Measurements from ENCODE around the gene BRD4. TPM values are rescaled to one million over a fixed set of nuclear protein-coding genes. Genes with fewer than 3 reads are reported as not detected.

The BRD4 gene
- total and polyA plus RNA-seq, 2 of the 13 experiments (the other 11 are each of a cell fraction or from before 2014, with no cell fraction given) = 10.5 to 11.4 TPM

DNA sequence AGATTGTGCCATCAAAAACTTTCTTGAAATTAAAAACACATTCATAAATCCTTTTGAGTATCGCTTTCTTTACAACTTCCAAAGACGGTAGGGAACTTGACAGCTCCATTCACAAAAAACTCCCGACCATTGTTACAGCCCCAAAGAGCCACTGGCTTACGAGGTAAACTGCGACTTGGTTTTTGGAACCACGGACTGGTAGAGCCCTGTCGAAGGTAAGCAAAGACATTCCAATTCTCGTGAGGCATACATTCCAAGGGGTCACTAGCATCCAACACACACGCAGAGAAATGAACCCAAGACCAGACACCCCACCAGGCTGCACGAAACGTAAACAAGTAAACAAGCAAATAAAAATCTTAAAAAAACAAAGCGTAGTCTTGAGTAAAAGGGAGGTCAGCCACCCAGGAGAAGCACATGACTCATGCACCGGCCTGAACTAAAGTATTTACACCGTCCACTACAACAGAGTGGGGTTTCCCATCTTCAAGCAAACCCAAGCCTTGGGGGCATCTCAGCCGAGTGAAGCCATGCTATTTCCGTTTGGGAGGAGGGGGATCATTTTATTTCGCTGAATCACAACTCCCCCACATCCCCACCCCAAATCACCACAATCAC, 1.4 kb downstream of the BRD4 start (continued):
- TF ChIP-seq, protein P1, sequence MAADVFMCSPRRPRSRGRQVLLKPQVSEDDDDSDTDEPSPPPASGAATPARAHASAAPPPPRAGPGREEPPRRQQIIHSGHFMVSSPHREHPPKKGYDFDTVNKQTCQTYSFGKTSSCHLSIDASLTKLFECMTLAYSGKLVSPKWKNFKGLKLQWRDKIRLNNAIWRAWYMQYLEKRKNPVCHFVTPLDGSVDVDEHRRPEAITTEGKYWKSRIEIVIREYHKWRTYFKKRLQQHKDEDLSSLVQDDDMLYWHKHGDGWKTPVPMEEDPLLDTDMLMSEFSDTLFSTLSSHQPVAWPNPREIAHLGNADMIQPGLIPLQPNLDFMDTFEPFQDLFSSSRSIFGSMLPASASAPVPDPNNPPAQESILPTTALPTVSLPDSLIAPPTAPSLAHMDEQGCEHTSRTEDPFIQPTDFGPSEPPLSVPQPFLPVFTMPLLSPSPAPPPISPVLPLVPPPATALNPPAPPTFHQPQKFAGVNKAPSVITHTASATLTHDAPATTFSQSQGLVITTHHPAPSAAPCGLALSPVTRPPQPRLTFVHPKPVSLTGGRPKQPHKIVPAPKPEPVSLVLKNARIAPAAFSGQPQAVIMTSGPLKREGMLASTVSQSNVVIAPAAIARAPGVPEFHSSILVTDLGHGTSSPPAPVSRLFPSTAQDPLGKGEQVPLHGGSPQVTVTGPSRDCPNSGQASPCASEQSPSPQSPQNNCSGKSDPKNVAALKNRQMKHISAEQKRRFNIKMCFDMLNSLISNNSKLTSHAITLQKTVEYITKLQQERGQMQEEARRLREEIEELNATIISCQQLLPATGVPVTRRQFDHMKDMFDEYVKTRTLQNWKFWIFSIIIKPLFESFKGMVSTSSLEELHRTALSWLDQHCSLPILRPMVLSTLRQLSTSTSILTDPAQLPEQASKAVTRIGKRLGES (CRISPR knock-in tag; IDR thresholded peaks at IDR 0.05; ENCODE audit: borderline replicate concordance) = no peak
- TF ChIP-seq SKI (IDR thresholded peaks at IDR 0.05; ENCODE audit: partially characterized antibody) (no peak), KLF6 (CRISPR knock-in tag; IDR thresholded peaks at IDR 0.05) (no peak), ZNF878 (CRISPR knock-in tag; IDR thresholded peaks at IDR 0.05) (no peak), TBL1XR1 (IDR thresholded peaks at IDR 0.05; ENCODE audit: borderline replicate concordance, low read length, partially characterized antibody) (no peak), ZBTB3 (CRISPR knock-in tag; IDR thresholded peaks at IDR 0.05; ENCODE audit: borderline replicate concordance, low read depth) (no peak), MED8 (CRISPR knock-in tag; IDR thresholded peaks at IDR 0.05; ENCODE audit: insufficient replicate concordance) (no peak), TCF7 (IDR thresholded peaks at IDR 0.05; ENCODE audit: low read depth) (no peak), ZNF275 (CRISPR knock-in tag; IDR thresholded peaks at IDR 0.05; ENCODE audit: borderline replicate concordance) (no peak), SATB2 (CRISPR knock-in tag; IDR thresholded peaks at IDR 0.05) (no peak), STAT5B (CRISPR knock-in tag; IDR thresholded peaks at IDR 0.05) (no peak)
- TF ChIP-seq, protein P2, sequence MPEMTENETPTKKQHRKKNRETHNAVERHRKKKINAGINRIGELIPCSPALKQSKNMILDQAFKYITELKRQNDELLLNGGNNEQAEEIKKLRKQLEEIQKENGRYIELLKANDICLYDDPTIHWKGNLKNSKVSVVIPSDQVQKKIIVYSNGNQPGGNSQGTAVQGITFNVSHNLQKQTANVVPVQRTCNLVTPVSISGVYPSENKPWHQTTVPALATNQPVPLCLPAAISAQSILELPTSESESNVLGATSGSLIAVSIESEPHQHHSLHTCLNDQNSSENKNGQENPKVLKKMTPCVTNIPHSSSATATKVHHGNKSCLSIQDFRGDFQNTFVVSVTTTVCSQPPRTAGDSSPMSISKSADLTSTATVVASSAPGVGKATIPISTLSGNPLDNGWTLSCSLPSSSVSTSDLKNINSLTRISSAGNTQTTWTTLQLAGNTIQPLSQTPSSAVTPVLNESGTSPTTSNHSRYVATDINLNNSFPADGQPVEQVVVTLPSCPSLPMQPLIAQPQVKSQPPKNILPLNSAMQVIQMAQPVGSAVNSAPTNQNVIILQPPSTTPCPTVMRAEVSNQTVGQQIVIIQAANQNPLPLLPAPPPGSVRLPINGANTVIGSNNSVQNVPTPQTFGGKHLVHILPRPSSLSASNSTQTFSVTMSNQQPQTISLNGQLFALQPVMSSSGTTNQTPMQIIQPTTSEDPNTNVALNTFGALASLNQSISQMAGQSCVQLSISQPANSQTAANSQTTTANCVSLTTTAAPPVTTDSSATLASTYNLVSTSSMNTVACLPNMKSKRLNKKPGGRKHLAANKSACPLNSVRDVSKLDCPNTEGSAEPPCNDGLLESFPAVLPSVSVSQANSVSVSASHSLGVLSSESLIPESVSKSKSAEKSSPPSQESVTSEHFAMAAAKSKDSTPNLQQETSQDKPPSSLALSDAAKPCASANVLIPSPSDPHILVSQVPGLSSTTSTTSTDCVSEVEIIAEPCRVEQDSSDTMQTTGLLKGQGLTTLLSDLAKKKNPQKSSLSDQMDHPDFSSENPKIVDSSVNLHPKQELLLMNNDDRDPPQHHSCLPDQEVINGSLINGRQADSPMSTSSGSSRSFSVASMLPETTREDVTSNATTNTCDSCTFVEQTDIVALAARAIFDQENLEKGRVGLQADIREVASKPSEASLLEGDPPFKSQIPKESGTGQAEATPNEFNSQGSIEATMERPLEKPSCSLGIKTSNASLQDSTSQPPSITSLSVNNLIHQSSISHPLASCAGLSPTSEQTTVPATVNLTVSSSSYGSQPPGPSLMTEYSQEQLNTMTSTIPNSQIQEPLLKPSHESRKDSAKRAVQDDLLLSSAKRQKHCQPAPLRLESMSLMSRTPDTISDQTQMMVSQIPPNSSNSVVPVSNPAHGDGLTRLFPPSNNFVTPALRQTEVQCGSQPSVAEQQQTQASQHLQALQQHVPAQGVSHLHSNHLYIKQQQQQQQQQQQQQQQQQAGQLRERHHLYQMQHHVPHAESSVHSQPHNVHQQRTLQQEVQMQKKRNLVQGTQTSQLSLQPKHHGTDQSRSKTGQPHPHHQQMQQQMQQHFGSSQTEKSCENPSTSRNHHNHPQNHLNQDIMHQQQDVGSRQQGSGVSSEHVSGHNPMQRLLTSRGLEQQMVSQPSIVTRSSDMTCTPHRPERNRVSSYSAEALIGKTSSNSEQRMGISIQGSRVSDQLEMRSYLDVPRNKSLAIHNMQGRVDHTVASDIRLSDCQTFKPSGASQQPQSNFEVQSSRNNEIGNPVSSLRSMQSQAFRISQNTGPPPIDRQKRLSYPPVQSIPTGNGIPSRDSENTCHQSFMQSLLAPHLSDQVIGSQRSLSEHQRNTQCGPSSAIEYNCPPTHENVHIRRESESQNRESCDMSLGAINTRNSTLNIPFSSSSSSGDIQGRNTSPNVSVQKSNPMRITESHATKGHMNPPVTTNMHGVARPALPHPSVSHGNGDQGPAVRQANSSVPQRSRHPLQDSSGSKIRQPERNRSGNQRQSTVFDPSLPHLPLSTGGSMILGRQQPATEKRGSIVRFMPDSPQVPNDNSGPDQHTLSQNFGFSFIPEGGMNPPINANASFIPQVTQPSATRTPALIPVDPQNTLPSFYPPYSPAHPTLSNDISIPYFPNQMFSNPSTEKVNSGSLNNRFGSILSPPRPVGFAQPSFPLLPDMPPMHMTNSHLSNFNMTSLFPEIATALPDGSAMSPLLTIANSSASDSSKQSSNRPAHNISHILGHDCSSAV (CRISPR knock-in tag; IDR thresholded peaks at IDR 0.05; ENCODE audit: borderline replicate concordance) = no peak
